Sigmoid colon (tissue), 7 donors: ENCODE measurements around the gene GOLGA3. TPM values are rescaled to one million over a fixed set of nuclear protein-coding genes. Genes with fewer than 3 reads are reported as not detected.

Experiments
- DNase-seq: peaks from one replicate; pipeline ENCODE4 v3.0.0-alpha.2; 2019
- H3K27ac ChIP-seq, 4 donors: fragments of 200-600 bp; sonication (generic); one replicate each; pipeline ENCODE4 v1.5.1; 2016 to 2019; ENCODE audit warnings: mild to moderate bottlenecking in 1 of 4
- H3K27me3 ChIP-seq, 3 donors: fragments of 200-600 bp; sonication (generic); one replicate each; pipeline ENCODE4 v1.5.1; 2019; ENCODE audit warnings: mild to moderate bottlenecking in 1 of 3
- H3K36me3 ChIP-seq, 4 donors: fragments of 200-600 bp; sonication (generic); one replicate each; pipeline ENCODE4 v1.5.1; 2016 to 2019
- H3K4me1 ChIP-seq, 4 donors: fragments of 200-600 bp; sonication (generic); one replicate each; pipeline ENCODE4 v1.5.1; 2017 to 2019
- H3K4me3 ChIP-seq, 4 donors: fragments of 200-600 bp; sonication (generic); one replicate each; pipeline ENCODE4 v1.5.1; 2017 to 2019; ENCODE audit warnings: mild to moderate bottlenecking in 2 of 4, moderate library complexity in 1 of 4
- H3K9me3 ChIP-seq, 4 donors: fragments of 200-600 bp in 3 of 4; sonication (generic) in 3 of 4; one replicate each; pipeline versions ENCODE4 v1.5.1 to v1.6.1; 2013 to 2019
- CTCF ChIP-seq, 4 experiments: fragments of 450-650 bp in 3 of 4; fragments of 200-600 bp in 1 of 4; IDR thresholded peaks; one replicate each; pipeline ENCODE4 v1.5.1; 2016 to 2019; ENCODE audit warnings: antibody characterized with exemption in 4 of 4, mild to moderate bottlenecking in 3 of 4, moderate library complexity in 2 of 4
- EP300 ChIP-seq, 4 donors: sonication (generic); formaldehyde crosslinking; IDR thresholded peaks; one replicate each; pipeline ENCODE4 v1.6.1; 2017; ENCODE audit warnings: antibody characterized with exemption in 4 of 4
- POLR2A ChIP-seq, 2 donors: fragments of 450-650 bp; IDR thresholded peaks; one replicate each; pipeline ENCODE4 v1.6.1; 2016; ENCODE audit warnings: antibody characterized with exemption in 2 of 2, mild to moderate bottlenecking in 2 of 2, moderate library complexity in 2 of 2
- POLR2AphosphoS5 ChIP-seq, 4 donors: sonication (generic); formaldehyde crosslinking; IDR thresholded peaks; one replicate each; pipeline ENCODE4 v1.6.1; 2017; ENCODE audit warnings: antibody characterized with exemption in 4 of 4
- WGBS, 2 donors: extraction: QIAGEN DNeasy Blood & Tissue Kit; methylation state at CpG; one replicate each; pipeline ENCODE4 v1.1.7; 2013; 5-methylcytosine and 5-hydroxymethylcytosine counted together
- intact Hi-C: fragments of 100-400 bp; cut with DNase I; formaldehyde crosslinking; loops from one replicate; pipeline ENCODE4 v1.15.1; 2023
- polyA plus RNA-seq, 3 donors: library from polyadenylated mRNA; stranded (reverse); fragments of 200-250 nt; gene quantifications; one replicate each; pipeline ENCODE4 v1.2.3, GENCODE V29; 2013
- total RNA-seq, 4 donors: library from RNA; depleted of rRNA; stranded (reverse); fragments of >200 nt; gene quantifications; one replicate each; pipeline ENCODE4 v1.1.0, GENCODE V29; 2016
- donor health status: healthy with polysubstance abuse.
- donor health status: Bipolar disorder and iron deficiency.
- donor health status: healthy.

GOLGA3 gene
- total and polyA plus RNA-seq, 7 donors: 9.6 to 78.4 (median 45.7) TPM

DNA sequence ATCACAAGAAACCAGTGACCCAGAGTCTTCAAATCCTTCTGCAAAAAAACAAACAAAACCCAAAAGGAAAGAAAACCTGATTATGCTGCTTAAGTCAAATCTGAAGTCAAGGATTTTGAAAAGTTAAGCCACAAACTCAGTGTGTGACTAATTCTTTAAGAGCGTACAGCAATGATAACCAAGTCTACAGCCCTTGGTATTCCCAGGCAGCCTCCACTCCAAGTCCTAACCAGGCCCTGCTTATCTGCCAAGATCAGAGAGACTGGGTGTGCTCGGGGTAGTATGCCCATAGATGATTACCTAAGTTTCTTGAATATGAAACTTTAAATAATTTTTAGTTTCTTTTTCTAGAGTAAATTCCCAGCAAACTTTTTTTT, 104.9 kb downstream of the GOLGA3 start:
- H3K4me1 ChIP-seq: no peaks in the 10 kb centered on the region
- intact Hi-C loops: no loop called here
- no peaks in the 10 kb centered on the region for H3K27me3 ChIP-seq
- H3K4me3 ChIP-seq: no peak overlapping the region
- DNase-seq: no peak
- TF ChIP-seq CTCF (IDR thresholded peaks at IDR 0.05) (no peak), POLR2A (IDR thresholded peaks at IDR 0.05) (no peak)
- H3K27ac ChIP-seq: no peak overlapping the region
- H3K36me3 ChIP-seq: peaks cover 17 to 100% (median 62%) of the 10 kb centered on the region in 4 donors
- H3K9me3 ChIP-seq: no peaks in the 10 kb centered on the region
- 97 to 98% methylated on average over 2 of the region's 2 CpGs for WGBS, 2 donors

DNA sequence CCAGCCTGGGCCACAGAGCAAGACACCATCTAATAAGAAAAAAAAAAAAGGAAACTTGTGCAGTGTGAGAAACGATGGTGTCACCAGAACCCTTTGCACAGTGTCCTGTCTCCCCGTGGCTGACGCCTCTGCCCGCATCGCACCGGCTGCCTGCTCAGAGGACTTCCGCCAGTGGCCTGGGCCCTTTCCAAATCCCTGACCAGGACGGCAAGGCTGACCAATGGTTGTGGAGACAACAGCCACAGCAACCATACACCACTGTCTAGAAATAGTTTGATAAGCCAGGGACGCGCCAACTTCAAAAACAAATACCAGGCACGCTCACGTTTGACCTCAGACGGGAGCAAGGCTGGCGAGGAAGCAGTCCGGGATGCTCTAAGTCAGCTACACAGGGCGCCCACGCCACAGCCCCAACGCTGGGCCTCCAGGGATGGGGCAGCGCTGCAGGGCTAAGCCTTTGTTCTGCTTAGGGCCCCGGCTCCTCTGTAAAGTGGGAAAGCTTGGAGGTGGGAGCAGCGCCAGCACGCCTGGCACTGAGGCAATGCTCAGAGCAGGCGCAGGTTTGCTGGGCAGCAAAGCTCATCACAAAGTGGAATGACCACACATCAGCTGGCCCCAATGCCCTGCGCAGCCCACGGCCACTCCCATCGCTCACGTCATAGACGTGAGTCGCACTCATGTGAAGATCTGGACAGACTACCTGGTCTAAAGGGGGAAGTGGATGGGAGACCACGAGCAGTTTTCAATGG, 105.5 kb downstream of the GOLGA3 start:
- no peak for DNase-seq
- 93 to 94% methylated on average over 30 of the region's 30 CpGs for WGBS, 2 donors
- no peak for TF ChIP-seq POLR2AphosphoS5 (IDR thresholded peaks at IDR 0.05)
- H3K36me3 ChIP-seq: peaks cover 17 to 97% (median 60%) of the 10 kb centered on the region in 4 donors
- H3K27ac ChIP-seq: no peak overlapping the region
- intact Hi-C loops: no loop called here
- no peak overlapping the region for H3K4me3 ChIP-seq
- no peaks in the 10 kb centered on the region for H3K27me3 ChIP-seq
- H3K9me3 ChIP-seq: no peaks in the 10 kb centered on the region
- no peaks in the 10 kb centered on the region for H3K4me1 ChIP-seq

DNA sequence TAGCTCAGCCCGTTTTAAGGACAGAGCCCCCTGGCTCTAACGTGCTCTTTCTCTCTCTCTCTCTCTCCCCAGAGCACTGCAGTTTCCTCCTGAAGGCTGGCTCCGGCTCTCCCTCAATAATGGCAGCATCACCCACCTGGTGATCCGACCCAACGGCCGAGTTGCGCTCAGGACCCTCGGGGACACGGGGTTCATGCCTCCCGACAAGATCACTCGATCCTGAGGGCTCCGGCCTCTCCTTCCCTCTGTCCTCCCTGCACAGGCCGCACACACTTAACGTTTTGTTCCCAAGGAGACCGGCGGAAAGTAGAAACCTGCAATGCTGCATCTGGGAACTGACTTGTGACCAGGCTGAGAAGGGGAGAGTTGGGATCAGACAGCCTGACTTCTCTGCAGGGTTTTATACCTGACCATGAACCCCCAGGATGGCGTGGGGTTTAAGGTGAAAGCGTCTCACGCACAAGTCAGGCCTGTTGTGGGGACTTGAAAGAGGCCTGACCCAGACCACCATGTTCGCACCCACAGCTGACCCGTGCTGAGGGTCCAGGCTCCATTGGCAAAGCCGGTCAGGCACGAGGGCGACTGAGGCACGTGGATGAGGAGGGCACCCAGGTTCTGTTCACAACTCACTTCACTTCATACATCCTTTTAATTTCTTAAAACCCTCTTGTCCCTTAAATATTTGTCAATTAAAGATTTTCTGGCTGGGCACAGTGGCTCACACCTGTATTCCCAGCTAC, 107.9 kb downstream of the GOLGA3 start:
- peaks cover 14 to 97% (median 53%) of the 10 kb centered on the region in 4 donors for H3K36me3 ChIP-seq
- no peak overlapping the region for H3K4me3 ChIP-seq
- 95 to 96% methylated on average over 25 of the region's 25 CpGs for WGBS, 2 donors
- no peaks in the 10 kb centered on the region for H3K4me1 ChIP-seq
- no peaks in the 10 kb centered on the region for H3K9me3 ChIP-seq
- no peak for DNase-seq
- no peak overlapping the region for H3K27ac ChIP-seq
- H3K27me3 ChIP-seq: no peaks in the 10 kb centered on the region
- TF ChIP-seq EP300 (IDR thresholded peaks at IDR 0.05) (no peak), POLR2A (IDR thresholded peaks at IDR 0.05) (no peak), CTCF (IDR thresholded peaks at IDR 0.05) (no peak), POLR2AphosphoS5 (IDR thresholded peaks at IDR 0.05) (no peak)
- intact Hi-C loops: no loop called here

GRCh38 chr12:132719954-132720324, 108.7 kb downstream of the GOLGA3 start:
- 92 to 94% methylated on average over 12 of the region's 12 CpGs for WGBS, 2 donors
- Histone ChIP-seq H3K27me3 (no peaks in the 10 kb centered on the region), H3K4me1 (no peaks in the 10 kb centered on the region), H3K4me3 (no peak overlapping the region), H3K36me3 (peaks cover 14 to 94% (median 46%) of the 10 kb centered on the region in 4 donors), H3K9me3 (no peaks in the 10 kb centered on the region), H3K27ac (no peak overlapping the region)
- DNase-seq: no peak
- intact Hi-C loops: no loop called here
- no peak for TF ChIP-seq CTCF (IDR thresholded peaks at IDR 0.05)
- TF ChIP-seq EP300 (IDR thresholded peaks at IDR 0.05): no peak
- TF ChIP-seq POLR2AphosphoS5 (IDR thresholded peaks at IDR 0.05): no peak
- TF ChIP-seq POLR2A (IDR thresholded peaks at IDR 0.05): no peak

DNA sequence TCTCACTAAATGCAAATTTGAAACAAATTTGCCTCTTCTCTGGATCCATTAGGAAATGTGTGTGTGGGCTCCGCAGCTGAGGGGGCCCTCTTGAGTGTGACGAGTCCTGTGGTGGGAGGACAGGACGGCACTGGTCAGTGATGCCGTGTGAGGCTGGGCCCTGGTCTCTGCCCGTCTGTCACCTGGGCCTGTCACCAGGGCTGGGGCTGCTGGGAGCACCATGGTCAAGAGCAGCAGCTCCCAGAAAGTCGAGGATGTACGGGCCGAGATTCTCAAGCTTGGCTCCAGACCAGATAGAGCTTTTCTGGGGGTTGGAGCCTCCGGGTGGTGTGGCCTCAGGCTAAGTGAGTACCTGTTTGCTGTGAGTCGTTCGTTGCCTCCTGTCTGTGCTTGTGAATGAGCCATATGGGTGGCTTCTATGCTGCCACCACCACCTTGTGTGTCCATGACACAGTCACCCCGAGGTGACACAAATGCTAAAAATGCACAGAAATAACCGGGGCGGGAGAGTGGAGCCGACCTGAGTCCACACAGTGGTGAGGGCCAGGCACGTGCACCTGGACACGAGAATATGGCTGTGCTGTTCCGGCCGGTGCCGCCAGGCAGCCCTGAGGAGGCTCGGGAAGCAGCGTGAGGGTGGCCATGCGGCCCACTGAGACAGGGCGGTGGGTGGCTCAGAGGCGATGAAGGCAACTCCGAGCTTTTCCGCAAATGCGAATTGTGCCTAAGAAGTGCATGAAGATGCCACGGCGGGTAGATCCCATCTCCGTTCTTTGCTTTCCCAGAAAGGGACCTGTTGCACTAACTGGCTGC, 109.3 kb downstream of the GOLGA3 start:
- Histone ChIP-seq H3K27me3 (no peaks in the 10 kb centered on the region), H3K4me3 (no peak overlapping the region), H3K36me3 (peaks cover 8 to 91% (median 41%) of the 10 kb centered on the region in 4 donors), H3K4me1 (no peaks in the 10 kb centered on the region), H3K9me3 (no peaks in the 10 kb centered on the region), H3K27ac (no peak overlapping the region)
- TF ChIP-seq POLR2A (IDR thresholded peaks at IDR 0.05) (no peak), CTCF (IDR thresholded peaks at IDR 0.05) (no peak), POLR2AphosphoS5 (IDR thresholded peaks at IDR 0.05) (no peak), EP300 (IDR thresholded peaks at IDR 0.05) (no peak)
- 94 to 95% methylated on average over 31 of the region's 31 CpGs for WGBS, 2 donors
- no peak for DNase-seq
- intact Hi-C loops: no loop called here
